ENCODE data around the gene CTXN2.

- TF ChIP-seq EZH2 (optimal IDR thresholded peaks at IDR 0.05; ENCODE audit: low read depth, low read length) (no peak), CTCF (IDR thresholded peaks at IDR 0.05; ENCODE audit: low read length) (no peak), EZH2phosphoT487 (IDR thresholded peaks at IDR 0.05; ENCODE audit: low read length) (no peak)
Measured at GRCh38 chr15:48175126-48175525, 16.3 kb upstream of the CTXN2 start.

All from MM.1S (cell line).